ENCODE data around the gene SCUBE1.

The SCUBE1 gene

GRCh38 chr22:43199541-43199940 is 143.6 kb downstream of the SCUBE1 start:
- DNase-seq (ENCODE audit: low read depth): no peak

- DNase-seq (ENCODE audit: low read depth): no peak
These were observed 144.2 kb downstream of the SCUBE1 start for GRCh38 chr22:43198936-43199335.

GRCh38 chr22:43198126-43198525 is 145.0 kb downstream of the SCUBE1 start:
- no peak for DNase-seq (ENCODE audit: low read depth)

GRCh38 chr22:43197271-43197941 is 145.8 kb downstream of the SCUBE1 start:
- no peak for DNase-seq (ENCODE audit: low read depth)

GRCh38 chr22:43191831-43192230 is 151.3 kb downstream of the SCUBE1 start:
- DNase-seq (ENCODE audit: low read depth): no peak

- DNase-seq (ENCODE audit: low read depth): no peak
These were observed 154.2 kb downstream of the SCUBE1 start for GRCh38 chr22:43188829-43189545.

- peak; percentile 85 for DNase-seq (ENCODE audit: low read depth)
These were observed 155.7 kb downstream of the SCUBE1 start for GRCh38 chr22:43187171-43188099.

- no peak for DNase-seq (ENCODE audit: low read depth)
These were observed 156.7 kb downstream of the SCUBE1 start, which contains the start of gene TTLL12 for GRCh38 chr22:43186272-43187170. Gene TTLL12, minus strand, starts transcription at chr22:43187134. Its CDS starts 65 bp downstream, at chr22:43187069.

GRCh38 chr22:43185860-43186261 is 157.3 kb downstream of the SCUBE1 start:
- DNase-seq (ENCODE audit: low read depth): no peak

- peak; percentile 84 for DNase-seq (ENCODE audit: low read depth)
These were observed 159.5 kb downstream of the SCUBE1 start for GRCh38 chr22:43183496-43184277.

GRCh38 chr22:43182726-43183125 is 160.4 kb downstream of the SCUBE1 start:
- DNase-seq (ENCODE audit: low read depth): no peak

GRCh38 chr22:43182118-43182517 is 161.1 kb downstream of the SCUBE1 start:
- no peak for DNase-seq (ENCODE audit: low read depth)

- DNase-seq (ENCODE audit: low read depth): no peak
These were observed 161.7 kb downstream of the SCUBE1 start for GRCh38 chr22:43181321-43182076.

- DNase-seq (ENCODE audit: low read depth): no peak
These were observed 162.5 kb downstream of the SCUBE1 start for GRCh38 chr22:43180670-43181069.

GRCh38 chr22:43179911-43180195 is 163.3 kb downstream of the SCUBE1 start:
- DNase-seq (ENCODE audit: low read depth): no peak

- DNase-seq (ENCODE audit: low read depth): no peak
These were observed 163.8 kb downstream of the SCUBE1 start for GRCh38 chr22:43179146-43179910.

- no peak for DNase-seq (ENCODE audit: low read depth)
These were observed 165.7 kb downstream of the SCUBE1 start for GRCh38 chr22:43177479-43177878.

- no peak for DNase-seq (ENCODE audit: low read depth)
These were observed 167.1 kb downstream of the SCUBE1 start for GRCh38 chr22:43176090-43176489.

- no peak for DNase-seq (ENCODE audit: low read depth)
These were observed 168.1 kb downstream of the SCUBE1 start for GRCh38 chr22:43174941-43175531.
